Vagina (tissue), 2 donors: ENCODE data around the gene COL18A1. TPM values are rescaled to one million over a fixed set of nuclear protein-coding genes. Genes with fewer than 3 reads are reported as not detected.

ENCODE experiments used
- DNase-seq, 2 donors: peaks; one replicate each; pipeline ENCODE4 v3.0.0-alpha.2; 2017; ENCODE audit errors: extremely low spot score in 2 of 2
- H3K27ac ChIP-seq: fragments of 200-600 bp; sonication (generic); one replicate; pipeline ENCODE4 v1.5.1; 2019
- H3K27me3 ChIP-seq: fragments of 200-600 bp; sonication (generic); one replicate; pipeline ENCODE4 v1.5.1; 2019
- H3K36me3 ChIP-seq, 2 donors: fragments of 200-600 bp; sonication (generic); one replicate each; pipeline ENCODE4 v1.5.1; 2017 to 2019
- H3K4me1 ChIP-seq: fragments of 200-600 bp; sonication (generic); one replicate; pipeline ENCODE4 v1.5.1; 2019
- H3K4me3 ChIP-seq, 2 donors: fragments of 200-600 bp; sonication (generic); 1 replicate in 1 of 2; 2 replicates in 1 of 2; pipeline ENCODE4 v1.5.1; 2016 to 2019
- H3K9me3 ChIP-seq: fragments of 200-600 bp; sonication (generic); one replicate; pipeline ENCODE4 v1.5.1; 2019
- CTCF ChIP-seq, 3 experiments: fragments of 450-650 bp in 2 of 3; fragments of 200-600 bp in 1 of 3; sonication (generic) in 1 of 3; IDR thresholded peaks; one replicate each; pipeline ENCODE4 v1.5.1; 2017 to 2019; ENCODE audit warnings: antibody characterized with exemption in 3 of 3, mild to moderate bottlenecking in 2 of 3, moderate library complexity in 2 of 3
- POLR2A ChIP-seq, 2 donors: fragments of 450-650 bp; IDR thresholded peaks; one replicate each; pipeline ENCODE4 v1.6.1; 2017; ENCODE audit warnings: antibody characterized with exemption in 2 of 2, mild to moderate bottlenecking in 2 of 2, moderate library complexity in 2 of 2
- POLR2AphosphoS5 ChIP-seq, 2 donors: sonication (generic); formaldehyde crosslinking; IDR thresholded peaks; one replicate each; pipeline ENCODE4 v1.9.0; 2017; ENCODE audit warnings: antibody characterized with exemption in 2 of 2, mild to moderate bottlenecking in 2 of 2, low read depth in 1 of 2; ENCODE audit not compliant: insufficient read depth in 1 of 2
- intact Hi-C: fragments of 100-400 bp; cut with DNase I; formaldehyde crosslinking; loops from one replicate; pipeline ENCODE4 v1.15.1; 2023
- total RNA-seq: library from RNA; depleted of rRNA; stranded (reverse); fragments of >200 nt; gene quantifications from one replicate; pipeline ENCODE4 v1.2.3, GENCODE V29; 2016

Gene COL18A1
- total RNA-seq, 1 donor from 2014 or later: 86.7 TPM

- Histone ChIP-seq H3K4me1 (no peaks in the 10 kb centered on the region), H3K27me3 (no peaks in the 10 kb centered on the region), H3K27ac (no peak overlapping the region), H3K4me3 (no peak overlapping the region), H3K9me3 (no peaks in the 10 kb centered on the region), H3K36me3 (peaks cover 0 to 21% of the 10 kb centered on the region in 2 donors)
- intact Hi-C loops: no loop called here
- TF ChIP-seq POLR2A (IDR thresholded peaks at IDR 0.05): no peak
- TF ChIP-seq POLR2AphosphoS5 (IDR thresholded peaks at IDR 0.05; ENCODE audit: insufficient read depth in 1 of 2, low read depth in 1 of 2): no peak
- TF ChIP-seq CTCF (IDR thresholded peaks at IDR 0.05): no peak
- DNase-seq: no peak
Measured at GRCh38 chr21:45491056-45491455, 86.1 kb downstream of the COL18A1 start.

DNA sequence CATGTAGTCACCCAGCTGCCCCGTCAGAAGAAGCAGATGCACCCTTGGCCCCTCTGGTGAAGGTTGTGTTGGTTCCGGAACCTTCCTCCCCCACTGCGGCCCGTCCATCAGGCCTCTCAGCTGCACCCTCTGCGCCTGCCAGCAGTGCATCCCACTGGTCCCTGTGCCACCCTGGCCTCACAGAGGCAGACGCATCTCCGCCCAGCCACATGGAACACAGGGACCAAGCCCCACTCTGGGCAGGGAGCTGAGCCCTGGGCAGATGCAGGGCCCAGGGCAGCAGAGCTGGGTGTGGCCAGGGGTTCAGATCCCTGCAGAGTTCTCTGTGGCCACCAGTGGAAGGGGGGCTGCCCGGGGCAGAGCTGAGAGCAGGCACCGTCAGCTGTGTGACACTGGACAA, 86.7 kb downstream of the COL18A1 start:
- no peak overlapping the region for H3K27ac ChIP-seq
- DNase-seq: no peak
- H3K4me3 ChIP-seq: no peak overlapping the region
- intact Hi-C loops: no loop called here
- no peaks in the 10 kb centered on the region for H3K4me1 ChIP-seq
- no peaks in the 10 kb centered on the region for H3K9me3 ChIP-seq
- no peaks in the 10 kb centered on the region for H3K27me3 ChIP-seq
- peaks cover 0 to 27% of the 10 kb centered on the region in 2 donors for H3K36me3 ChIP-seq
- no peak for TF ChIP-seq POLR2A (IDR thresholded peaks at IDR 0.05)

- Histone ChIP-seq H3K27me3 (no peaks in the 10 kb centered on the region), H3K4me1 (no peaks in the 10 kb centered on the region), H3K36me3 (peaks cover 0 to 33% of the 10 kb centered on the region in 2 donors), H3K27ac (no peak overlapping the region), H3K4me3 (no peak overlapping the region), H3K9me3 (no peaks in the 10 kb centered on the region)
- no peak for DNase-seq
- TF ChIP-seq CTCF (IDR thresholded peaks at IDR 0.05) (no peak), POLR2AphosphoS5 (IDR thresholded peaks at IDR 0.05; ENCODE audit: insufficient read depth in 1 of 2, low read depth in 1 of 2) (no peak)
- intact Hi-C loops: no loop called here
Measured at GRCh38 chr21:45492765-45493164, 87.8 kb downstream of the COL18A1 start.

- Histone ChIP-seq H3K9me3 (no peaks in the 10 kb centered on the region), H3K4me3 (no peak overlapping the region), H3K4me1 (no peaks in the 10 kb centered on the region), H3K27ac (no peak overlapping the region), H3K36me3 (peaks cover 0 to 39% of the 10 kb centered on the region in 2 donors), H3K27me3 (no peaks in the 10 kb centered on the region)
- DNase-seq: no peak
- intact Hi-C loops: no loop called here
- TF ChIP-seq POLR2A (IDR thresholded peaks at IDR 0.05): no peak
- TF ChIP-seq CTCF (IDR thresholded peaks at IDR 0.05): no peak
- no peak for TF ChIP-seq POLR2AphosphoS5 (IDR thresholded peaks at IDR 0.05; ENCODE audit: insufficient read depth in 1 of 2, low read depth in 1 of 2)
Measured at GRCh38 chr21:45493401-45494001, 88.5 kb downstream of the COL18A1 start.

DNA sequence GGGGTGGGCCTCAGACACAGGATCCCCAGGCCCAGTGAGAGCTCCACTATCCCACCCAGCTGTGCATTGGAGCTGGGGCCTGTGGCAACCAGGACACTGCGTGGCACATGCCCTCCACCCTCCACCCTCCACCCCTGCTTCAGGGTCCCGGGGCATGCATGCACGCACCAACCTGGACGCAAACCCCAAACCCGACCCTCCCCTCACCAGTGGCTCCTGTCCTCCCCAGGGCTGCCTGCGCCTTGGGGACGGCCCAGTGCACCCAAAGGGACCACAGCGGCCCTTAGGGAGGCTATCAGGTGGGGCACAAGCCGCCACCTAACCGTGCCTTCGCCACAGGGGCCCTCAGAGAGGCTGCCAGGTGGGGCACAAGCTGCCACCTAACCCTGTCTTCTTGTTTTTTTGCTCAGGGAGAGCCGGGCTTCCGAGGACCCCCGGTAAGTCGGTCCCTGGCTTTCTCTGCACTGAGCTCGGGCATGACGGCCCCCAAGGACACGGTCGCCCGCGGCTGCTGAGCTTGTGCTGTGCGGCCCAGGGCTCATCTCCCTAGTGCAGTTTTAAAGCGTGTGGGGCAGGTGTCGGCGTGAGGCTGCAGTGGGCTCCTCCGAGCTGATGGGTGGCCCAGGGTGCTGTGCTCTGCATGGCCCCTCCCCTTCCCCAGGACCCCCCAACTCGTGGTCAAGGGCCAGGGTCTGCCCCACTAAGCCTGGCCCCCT, 89.3 kb downstream of the COL18A1 start:
- Histone ChIP-seq H3K4me1 (no peaks in the 10 kb centered on the region), H3K36me3 (peaks cover 0 to 47% of the 10 kb centered on the region in 2 donors), H3K4me3 (no peak overlapping the region), H3K27me3 (no peaks in the 10 kb centered on the region), H3K27ac (no peak overlapping the region), H3K9me3 (no peaks in the 10 kb centered on the region)
- TF ChIP-seq POLR2AphosphoS5 (IDR thresholded peaks at IDR 0.05; ENCODE audit: insufficient read depth in 1 of 2, low read depth in 1 of 2): no peak
- intact Hi-C loops: no loop called here
- DNase-seq: no peak
